Measurements from ENCODE around the gene MNX1.

DNA sequence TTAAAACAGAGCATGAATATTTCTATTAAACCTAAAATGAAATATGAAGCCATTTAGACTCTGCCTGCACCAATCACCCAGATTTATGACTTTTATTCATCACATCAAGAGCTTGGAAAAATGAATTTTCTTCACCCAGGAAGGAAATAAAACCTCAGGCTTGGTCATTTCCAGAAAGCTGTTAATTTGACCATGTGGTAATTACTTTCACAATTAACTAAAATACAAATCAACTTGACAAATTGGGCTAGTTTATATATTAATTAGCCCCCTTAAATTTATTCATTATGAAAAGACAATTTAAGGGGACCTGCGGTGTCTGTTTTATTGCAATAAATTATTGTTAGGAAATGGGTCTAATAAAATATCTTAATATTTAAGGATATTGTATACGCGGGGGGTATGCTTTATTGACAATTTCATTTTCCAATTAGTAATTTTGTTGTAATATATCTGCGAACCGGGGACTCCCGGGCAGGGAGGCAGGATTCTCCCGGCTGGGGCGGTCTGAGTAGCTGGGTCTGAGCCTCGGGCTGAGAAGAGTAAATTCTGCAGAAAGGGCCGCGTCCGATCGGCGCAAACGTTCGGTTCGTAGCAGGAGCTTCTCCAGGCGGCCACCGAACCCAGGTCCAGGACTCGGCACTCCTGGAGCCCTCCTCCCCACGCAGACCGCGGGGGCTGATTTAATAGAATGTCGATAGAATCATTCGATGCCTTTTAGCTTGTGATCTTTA is 9.4 kb upstream of the MNX1 start:
- TF ChIP-seq, protein P1, sequence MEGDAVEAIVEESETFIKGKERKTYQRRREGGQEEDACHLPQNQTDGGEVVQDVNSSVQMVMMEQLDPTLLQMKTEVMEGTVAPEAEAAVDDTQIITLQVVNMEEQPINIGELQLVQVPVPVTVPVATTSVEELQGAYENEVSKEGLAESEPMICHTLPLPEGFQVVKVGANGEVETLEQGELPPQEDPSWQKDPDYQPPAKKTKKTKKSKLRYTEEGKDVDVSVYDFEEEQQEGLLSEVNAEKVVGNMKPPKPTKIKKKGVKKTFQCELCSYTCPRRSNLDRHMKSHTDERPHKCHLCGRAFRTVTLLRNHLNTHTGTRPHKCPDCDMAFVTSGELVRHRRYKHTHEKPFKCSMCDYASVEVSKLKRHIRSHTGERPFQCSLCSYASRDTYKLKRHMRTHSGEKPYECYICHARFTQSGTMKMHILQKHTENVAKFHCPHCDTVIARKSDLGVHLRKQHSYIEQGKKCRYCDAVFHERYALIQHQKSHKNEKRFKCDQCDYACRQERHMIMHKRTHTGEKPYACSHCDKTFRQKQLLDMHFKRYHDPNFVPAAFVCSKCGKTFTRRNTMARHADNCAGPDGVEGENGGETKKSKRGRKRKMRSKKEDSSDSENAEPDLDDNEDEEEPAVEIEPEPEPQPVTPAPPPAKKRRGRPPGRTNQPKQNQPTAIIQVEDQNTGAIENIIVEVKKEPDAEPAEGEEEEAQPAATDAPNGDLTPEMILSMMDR (IDR thresholded peaks at IDR 0.05; ENCODE audit: low read depth, low read length, missing input control): no peak
- TF ChIP-seq GABPA (IDR thresholded peaks at IDR 0.05 in 1 of 2, conservative IDR thresholded peaks at IDR 0.05 in 1 of 2) (no peak), ATF3 (IDR thresholded peaks at IDR 0.05) (no peak), TAF1 (conservative IDR thresholded peaks at IDR 0.05) (no peak), MAX (IDR thresholded peaks at IDR 0.05) (no peak), JUND (IDR thresholded peaks at IDR 0.05) (no peak), REST (IDR thresholded peaks at IDR 0.05) (no peak), SP1 (IDR thresholded peaks at IDR 0.05) (no peak), RXRA (IDR thresholded peaks at IDR 0.05) (no peak), RAD21 (IDR thresholded peaks at IDR 0.05) (no peak), YY1 (IDR thresholded peaks at IDR 0.05) (no peak)

All from liver (tissue), 3 donors.